NCI-H510A treated with DMSO at 0.1 percent for 48 hours (cell line): ENCODE measurements around the gene CNTN4.
A peak's percentile ranks its signal among the peaks of the same experiment; 100 is the strongest.
"Not testable (repeated sequence)": the region's sequence is repeated elsewhere in the genome, so short reads cannot be mapped to it uniquely, and the experiment has no call there.

Experiments used
- DNase-seq: peaks from one replicate; lab custom pipeline; 2025; lab: John Stamatoyannopoulos, UW

The CNTN4 gene

DNA sequence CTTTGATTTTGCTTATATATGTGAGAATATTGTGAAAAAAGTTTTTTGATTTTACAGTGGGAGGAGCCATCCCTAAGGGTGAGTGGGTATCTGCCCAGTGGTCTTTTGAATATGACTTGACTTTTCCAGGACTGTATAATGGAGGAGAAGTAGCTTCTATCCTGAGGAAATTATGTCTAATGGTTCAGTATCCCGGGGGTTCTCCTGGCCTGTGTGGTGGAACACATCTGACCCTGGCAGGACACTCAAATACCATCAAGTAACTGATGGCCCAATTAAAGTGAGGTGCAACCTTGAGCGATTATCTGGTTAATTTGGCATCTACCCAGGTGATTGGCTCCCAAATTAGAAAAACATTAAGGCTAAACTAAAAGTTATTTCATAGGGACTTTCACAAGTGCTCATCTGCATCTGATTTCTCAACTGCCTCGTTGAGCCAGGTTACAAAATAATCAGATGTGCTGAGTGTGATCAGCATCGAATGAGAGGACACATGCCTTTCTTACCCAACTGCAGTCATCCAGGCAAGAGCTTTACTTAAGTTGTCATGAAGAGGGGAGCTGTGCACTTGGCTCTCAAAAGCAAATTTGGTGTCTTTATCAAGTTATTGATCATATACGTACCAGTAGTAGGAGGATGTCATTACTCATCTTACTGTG, 810.2 kb downstream of the CNTN4 start:
- no peak for DNase-seq

DNA sequence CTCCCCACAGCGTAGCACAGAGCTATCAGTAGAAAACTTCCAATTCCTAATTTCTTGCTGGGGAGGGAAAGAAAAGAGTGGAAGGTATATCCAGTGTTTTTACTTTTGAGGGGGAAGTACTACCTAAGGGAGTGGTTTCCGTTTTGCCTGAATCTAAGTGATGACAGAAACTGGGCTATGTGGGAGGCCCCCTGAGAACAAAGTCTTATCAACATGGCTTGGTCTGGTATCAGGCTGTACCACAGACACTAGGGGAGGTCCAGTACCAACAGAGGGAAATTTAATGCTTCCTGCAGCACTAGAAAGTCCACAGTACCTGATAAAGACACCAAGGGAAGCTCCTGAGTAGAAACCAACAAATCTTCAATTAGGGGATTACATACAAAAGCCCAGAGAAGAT, 812.3 kb downstream of the CNTN4 start:
- DNase-seq = no peak

DNA sequence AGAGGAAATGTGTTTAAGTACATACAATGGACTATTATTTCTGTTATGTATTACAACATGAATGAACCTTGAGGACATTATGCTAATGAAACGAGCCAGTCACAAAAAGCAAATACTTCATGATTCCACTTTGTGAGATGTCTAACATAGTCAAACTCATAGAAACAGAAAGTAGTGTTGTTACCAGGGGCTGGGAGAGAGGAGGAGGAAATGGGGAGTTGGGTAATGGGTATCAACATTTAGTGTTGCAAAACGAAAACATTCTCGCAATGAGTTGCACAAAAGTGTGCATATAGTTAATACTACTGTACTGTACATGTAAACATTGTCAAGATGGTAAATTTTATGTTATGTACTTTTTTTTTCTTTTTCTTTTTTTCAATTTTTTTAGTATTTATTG, 817.2 kb downstream of the CNTN4 start:
- DNase-seq = no peak

DNA sequence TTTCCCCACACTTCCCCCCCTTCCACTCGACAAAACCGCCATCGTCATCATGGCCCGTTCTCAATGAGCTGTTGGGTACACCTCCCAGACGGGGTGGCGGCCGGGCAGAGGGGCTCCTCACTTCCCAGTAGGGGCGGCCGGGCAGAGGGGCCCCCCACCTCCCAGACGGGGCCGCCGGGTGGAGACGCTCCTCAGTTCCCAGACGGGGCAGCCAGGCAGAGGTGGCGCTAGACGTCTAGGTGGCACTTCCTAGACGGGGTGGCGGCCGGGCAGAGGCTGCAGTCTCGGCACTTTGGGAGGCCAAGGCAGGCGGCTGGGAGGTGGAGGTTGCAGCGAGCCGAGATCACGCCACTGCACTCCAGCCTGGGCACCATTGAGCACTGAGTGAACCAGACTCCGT, 818.0 kb downstream of the CNTN4 start:
- DNase-seq = not testable (repeated sequence)

DNA sequence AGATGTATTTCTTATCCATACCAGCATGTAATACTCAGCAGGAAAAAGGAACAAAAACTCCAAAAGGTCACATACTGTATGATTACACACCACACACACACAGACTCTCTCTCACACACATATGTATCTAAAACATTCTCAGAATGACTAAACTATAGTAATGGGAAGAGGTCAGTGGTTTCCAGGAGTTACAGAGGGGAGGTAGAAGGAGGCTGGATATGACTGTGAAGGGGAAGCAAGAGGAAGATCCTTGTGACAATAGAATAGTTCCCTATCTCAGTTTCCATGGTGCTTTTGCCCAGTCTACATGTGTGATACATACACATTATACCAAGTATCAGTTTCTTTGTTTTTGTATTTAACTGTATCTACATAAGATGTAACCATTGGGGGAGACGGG, 821.4 kb downstream of the CNTN4 start:
- DNase-seq = no peak

DNA sequence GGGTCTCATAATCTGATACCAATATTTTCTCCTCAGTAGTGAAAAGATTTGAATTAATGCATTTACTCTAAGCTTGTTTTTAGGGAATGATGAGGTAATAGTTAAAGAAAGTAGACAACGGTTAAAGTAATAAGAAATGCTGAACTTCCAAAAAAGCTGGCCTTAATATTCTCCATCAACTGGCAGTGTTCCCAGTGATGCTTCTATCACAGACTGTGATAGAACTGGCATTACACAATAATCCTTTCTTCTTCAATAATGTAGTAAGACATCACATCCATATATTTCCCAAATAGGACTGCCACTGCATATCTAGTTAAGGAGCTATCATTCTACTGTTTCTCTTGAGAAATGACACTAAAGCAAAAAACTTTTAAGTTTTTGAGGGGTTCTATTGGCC, 822.8 kb downstream of the CNTN4 start:
- peak; percentile 28 for DNase-seq

DNA sequence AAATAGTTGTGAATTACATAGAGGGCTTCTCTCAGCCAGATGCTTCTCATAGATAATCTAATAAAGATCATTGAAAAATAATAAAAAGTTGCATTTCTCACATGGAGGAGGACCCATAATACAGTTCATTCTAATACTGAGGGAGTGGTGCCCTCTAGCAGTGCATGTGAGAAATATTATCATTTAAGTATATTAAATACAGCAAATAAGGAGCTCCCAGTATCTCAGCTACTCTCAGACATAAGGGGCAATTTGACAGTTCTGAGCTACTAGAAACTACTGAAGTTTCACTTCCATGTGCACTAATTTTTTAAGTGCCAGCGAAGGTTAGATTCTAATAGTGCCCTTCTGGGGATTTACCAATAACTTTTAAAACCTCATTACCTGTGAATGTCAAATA, 823.2 kb downstream of the CNTN4 start:
- DNase-seq = peak; percentile 43

DNA sequence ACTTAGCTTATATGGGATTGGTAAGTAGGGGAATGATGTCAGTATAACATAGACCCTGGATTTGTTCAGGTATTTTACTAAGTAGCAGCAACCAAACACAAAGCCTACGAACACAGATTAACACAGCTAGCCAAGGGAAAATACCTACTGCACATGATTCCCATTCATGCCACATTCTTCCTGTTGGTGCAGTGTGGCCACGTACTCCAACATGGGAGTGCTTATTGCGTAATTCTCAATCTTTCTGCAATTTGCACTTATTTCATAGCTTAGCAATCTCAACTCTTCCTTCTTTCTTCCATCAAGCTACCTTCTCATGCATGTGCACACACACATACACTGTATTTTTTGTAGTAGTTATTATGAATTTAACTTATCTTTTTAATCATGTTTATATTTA, 824.7 kb downstream of the CNTN4 start:
- no peak for DNase-seq

DNA sequence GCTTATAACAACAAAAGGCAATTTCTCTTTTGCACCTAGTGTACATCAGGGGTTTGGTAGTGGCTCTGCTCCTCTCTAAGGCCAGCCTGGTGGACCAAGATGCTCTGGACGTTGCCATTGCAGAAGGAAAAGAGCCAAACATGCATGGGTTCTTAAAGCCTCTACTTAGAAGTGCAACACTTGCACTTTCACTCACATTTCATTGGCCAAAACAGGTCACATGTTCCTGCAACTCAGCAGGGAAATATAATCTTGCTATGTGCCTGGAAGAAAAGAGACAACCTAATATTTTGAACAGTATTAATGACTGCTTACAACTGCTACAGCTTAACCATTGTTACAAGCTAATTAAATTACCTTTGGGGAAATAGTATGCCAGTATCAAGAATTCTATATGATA, 828.6 kb downstream of the CNTN4 start:
- no peak for DNase-seq

DNA sequence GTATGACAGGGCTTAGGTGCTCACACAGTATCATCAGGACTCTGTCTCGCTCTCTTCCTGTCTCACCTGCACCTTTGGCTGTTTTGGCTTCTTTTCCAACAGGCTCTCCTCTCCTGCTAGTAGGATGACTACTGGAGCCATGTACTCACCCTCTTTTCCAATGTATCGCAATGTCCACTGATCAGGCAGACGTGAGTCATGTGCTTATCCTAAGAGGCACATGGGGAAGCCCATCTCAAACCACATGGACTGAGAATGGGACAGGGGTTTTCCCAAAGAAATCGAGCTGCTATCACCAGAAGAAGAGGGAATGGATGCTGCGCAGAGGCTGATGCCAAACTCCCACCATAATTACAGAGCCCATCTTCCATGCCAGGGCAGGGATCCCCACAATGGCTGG, 830.9 kb downstream of the CNTN4 start:
- no peak for DNase-seq

DNA sequence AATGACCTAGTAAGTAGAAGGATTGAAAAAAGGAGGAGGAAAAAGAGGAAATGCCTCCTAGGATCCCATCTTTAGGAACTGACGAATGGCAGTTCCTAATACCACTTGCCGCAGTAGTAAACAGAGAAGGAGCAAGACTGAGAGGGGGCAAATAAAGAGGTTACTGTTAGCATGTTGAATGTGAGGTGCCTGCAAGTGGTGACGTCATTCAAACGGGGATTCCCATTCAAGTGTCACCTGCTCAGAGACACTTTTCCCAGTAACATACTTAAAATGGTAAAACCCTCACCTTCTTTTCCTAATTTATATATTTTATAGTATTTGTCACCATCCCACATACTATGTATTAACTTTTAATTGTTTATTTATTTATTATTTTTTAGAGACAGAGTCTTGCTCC, 832.6 kb downstream of the CNTN4 start:
- DNase-seq = no peak

DNA sequence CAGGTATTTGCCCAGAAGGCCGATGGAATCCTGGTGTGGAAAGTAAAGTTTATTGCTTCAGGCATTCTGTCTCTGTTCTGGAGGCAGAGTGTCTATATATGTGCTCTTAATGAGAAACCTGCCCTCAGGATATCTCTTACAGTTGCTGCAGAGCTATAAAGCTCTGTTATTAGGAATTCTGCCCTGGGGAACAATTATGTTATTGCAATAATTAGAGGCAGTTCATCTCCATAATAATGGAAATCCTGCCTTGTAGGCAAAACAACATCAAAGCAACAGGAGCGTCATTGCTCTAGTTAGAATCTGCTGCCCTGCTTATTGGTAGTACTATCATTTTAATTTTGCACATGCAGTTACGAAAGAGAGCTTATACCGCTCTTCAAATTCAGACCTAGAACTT, 835.9 kb downstream of the CNTN4 start:
- no peak for DNase-seq

DNA sequence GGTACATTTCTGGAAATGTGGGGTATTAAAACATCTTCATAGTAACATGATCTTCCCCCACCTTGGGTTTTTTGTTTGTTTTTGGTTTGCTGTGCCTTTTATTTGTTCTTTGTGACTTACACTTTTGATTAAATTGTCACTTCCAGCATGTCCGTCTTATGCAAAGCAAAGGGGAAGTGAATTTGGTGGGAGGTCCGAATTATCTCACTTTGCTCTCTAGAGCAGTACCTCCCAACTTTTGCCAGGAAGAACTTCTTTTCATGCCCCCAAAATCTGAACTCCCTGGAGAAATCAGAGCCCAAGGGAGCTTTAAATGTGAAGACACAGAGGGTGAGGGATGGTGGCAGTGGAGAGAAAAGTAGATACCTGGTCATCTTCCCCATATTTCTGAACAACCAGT, 838.4 kb downstream of the CNTN4 start:
- DNase-seq = no peak

DNA sequence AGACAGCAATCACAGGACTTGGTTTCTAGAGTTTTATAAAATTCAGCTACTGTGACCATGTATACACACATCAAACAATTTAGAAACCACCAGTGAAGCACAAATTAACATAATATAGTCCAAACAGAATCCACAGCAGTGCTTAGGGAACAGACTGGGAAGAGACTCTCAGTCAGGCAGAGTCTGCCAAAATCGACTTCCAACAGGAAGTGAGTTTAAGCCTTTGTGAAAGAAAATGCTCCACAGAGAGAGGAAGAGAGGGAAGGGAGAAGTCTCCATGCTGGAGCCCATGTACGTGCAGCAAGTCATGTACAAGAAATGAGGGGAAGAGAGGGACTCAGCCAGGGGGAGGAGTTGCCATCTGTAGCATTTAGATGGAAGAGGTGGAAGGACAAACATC, 838.9 kb downstream of the CNTN4 start:
- DNase-seq = no peak

DNA sequence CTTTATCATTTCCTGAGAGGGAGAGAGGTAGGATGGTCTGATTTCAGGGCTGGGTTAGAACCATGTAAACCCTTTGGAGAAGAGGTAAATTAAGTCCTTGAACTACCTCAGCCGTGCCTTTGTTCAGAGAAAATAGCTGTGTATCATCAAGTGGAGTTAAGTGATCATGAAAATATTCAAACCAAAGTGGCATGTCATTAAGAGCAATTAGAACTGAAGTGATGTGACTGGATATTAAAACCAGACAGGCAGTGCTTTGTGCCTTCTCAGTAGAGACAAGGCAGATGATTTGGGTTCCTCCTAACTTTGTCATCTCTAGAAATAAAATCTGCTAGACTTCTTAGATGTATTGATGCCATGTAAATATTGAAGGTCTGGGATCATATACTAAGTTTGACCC, 840.0 kb downstream of the CNTN4 start:
- no peak for DNase-seq

DNA sequence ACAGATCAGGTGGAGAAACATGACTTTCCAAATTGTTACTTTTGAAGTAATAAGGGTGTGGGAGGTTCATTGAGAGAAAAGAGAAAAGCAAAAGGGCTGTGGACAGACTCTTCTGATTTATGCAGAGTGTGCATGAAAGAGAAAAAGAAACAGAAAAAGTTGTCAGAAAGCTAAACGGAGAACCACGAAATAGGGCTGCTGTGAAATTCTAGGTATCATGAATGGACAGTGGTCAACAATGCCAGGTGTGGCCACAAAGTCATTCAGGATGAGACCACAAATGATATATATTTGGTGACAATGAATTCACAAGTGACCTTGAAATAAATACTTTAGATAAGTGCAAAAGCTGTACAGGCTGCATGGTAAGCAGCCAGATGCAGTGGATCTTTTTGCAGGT, 841.4 kb downstream of the CNTN4 start:
- no peak for DNase-seq

DNA sequence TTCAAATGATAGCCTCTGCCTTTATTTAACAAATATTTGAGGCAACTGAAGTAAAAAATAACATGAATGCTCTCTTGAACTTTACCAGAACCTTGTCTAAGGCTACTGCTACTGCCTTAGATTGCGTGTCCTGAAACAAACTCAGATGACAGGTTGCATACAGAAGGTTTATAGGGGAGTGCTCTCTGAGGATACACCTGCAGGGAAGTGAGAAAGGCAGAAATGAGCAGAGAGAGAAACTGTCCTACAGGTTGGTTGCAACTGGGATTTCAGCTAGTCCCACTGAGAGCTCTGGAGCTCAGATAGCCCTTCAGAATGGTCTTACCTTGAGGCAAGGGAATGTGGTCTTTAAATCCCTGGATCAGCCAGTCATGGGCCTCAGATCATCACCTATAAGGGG, 846.0 kb downstream of the CNTN4 start:
- DNase-seq = no peak

DNA sequence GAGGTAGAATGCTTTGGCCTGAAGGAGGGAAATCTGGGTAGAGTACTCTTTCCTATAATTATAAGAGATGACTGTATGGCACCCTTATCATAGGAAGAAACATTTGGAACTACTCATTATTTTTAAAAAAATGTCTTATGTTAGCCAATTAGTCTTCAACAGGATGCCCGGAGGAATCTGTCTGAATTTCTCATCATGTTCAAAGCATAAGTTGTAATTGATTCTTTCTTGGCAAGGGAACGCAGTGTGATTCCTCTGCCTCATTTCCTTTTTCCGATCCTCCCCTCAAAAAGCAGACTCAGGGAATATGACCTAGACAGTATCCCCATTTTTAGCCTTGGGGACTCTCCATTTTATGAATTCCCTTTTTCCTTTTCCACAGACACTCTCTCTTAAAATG, 846.5 kb downstream of the CNTN4 start:
- no peak for DNase-seq

DNA sequence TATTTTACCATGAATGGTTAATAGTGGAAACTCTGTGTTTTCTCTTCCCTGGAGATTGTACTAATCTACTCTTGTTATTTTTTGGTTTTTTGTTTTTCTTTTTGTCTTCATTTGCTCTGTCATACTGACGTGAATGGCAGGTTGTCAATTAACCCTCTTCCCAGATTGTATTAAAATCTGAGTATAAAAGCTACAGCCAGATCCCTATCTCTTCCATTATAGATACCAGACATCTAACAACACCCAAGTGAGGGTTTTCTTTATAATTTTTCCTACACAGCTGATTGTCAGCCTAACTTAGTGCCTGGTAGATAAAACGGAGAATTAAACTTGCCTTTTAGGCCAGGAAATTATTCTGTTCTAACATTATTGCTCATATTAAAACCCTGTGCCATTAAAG, 848.9 kb downstream of the CNTN4 start:
- no peak for DNase-seq

DNA sequence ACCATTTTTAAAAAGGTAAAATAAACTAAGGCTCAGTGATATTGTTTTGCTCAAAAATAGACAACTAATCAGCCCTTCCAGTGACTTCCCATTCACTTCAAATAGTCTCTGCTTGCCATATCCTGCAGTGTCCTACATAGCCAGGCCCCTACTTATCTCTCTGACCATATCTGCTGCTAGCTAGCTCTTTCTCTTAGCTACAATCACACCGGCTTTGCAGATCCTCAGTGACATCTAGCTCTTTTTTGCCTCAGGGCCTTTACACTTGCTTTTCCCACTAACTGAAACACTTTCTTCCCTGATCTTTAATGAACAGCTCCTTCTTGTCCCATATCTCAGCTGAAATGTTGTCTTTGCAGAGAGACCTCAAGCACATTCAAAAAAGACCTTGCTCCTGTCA, 850.2 kb downstream of the CNTN4 start:
- no peak for DNase-seq

DNA sequence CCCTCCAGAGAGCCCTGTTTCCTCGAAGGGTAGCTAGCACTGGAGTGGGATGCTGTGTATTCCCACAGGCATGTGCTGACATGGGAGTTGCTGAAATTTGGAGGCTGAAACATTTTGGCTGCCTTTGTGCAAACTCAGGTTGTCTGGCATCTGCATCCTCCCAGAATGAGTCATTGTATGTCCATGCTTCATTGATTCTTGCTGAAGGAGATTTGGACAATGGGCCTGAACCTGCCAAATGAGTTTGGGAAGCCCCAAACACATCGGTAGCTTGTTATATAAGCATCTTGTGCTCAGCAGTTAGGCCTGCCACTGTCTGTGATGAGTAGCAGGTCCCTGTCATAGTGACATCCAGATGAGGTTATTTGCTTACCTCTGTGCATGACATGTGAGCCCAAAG, 851.5 kb downstream of the CNTN4 start:
- no peak for DNase-seq

DNA sequence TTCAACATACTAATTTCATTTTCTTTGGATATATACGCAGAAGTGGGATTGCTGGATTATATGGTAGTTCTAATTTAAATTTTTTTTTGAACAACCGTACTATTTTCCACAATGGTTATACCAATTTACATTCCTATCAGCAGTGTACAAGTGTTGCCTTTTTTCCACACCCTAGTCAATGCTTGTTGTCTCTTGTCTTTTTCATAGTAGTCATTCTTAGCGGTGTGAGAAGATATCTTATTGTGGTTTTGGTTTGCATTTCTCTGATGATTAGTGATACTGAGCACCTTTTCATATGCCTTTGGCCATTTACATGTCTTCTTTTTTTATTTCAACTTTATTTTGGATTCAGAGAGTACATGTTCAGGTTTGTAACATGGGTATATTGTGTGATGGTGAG, 858.4 kb downstream of the CNTN4 start:
- no peak for DNase-seq

DNA sequence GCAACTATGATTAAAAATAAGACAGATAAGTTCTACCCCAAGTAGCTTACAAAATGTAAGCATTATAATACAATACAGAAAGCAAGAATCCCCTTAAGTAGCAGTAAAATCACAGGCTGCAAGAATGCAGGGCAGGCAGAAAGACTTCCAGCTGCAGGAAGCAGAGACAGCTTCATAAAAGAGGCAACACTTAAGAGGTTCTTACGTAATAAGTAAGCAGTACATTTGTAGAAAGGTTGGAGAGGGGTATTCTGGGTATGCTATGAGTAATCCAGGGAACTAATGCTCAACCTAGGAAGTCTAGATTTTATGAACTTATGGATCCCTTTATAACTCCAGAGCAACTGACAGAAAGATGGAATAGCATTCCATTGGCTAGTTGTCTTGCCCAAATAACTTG, 859.9 kb downstream of the CNTN4 start:
- peak; percentile 29 for DNase-seq

DNA sequence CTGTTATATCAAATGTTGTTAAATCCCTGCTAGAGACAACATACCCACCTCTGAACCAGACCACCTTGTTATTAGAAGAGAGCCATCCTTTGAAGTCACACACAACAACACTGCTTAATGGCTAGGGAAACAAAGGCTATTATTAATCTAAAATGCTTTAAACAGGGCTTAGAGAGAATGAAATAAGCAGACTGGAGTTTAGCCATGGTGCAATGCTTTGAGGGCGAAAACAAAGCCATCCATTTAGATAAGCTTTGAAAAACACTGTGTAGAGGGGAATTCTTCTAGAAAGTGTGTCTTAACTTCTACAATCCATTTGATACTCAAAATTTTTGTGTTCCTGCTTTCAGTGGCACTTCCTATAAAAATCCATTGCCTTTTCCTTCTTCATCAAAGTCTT, 862.9 kb downstream of the CNTN4 start:
- DNase-seq = no peak

DNA sequence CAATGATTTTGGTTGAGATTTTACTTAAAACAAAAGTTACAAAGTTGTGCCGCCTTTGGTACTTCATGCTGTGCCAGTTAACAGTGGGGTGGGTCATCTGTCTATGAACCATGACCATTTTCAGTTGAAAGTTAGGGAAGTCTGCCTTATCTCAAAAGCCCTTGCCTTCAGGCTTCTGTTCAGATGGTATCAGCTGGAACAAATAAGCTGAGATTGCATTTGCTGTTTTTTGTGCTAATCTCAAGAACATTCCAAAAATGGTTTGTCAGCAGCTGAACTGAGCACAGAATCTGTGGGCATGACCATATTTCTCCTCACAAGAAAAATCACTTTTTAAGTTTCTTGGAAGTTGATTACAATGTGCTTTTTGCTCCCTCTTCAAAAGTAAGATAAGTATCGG, 869.2 kb downstream of the CNTN4 start:
- no peak for DNase-seq
